ENCODE results near the gene HMGCLL1.

HMGCLL1 gene

DNA sequence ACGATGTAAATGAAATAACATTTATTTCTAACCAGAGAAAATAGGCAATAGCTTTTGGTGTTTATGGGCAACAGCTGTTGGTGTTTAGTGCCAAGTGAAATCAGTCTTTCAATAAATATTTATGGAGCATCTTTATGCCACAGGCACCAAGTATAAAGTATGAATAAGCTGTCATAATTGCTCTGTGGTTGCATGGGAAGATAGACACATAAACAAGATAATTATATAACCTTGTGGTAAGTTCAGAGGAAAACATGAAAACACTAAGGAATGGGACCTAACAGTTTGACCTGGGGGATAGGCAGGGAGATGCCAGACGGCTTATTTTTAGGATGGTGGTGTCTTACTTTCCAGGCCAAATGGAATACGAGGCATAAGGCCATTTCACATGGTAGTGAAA, 140.8 kb downstream of the HMGCLL1 start:
- DNase-seq: no peak

DNA sequence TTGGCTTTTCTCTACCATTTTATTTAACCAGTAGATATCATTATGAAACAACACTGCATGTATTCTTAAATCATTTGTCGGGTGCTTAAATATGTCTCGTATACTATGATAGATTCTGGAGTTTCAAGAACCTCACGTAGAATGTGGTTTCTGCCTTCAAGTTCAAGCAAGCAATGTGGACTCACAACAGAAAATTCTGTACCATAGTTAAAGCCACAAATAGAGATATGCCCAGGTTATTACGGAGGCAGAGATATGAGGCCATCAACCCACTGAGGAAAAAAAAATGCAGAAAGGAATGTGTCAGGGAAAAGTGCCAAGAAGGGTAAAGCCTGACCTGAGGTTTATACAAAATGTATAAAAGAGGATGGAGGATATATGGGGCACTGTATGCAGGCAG, 141.9 kb downstream of the HMGCLL1 start:
- DNase-seq: no peak

DNA sequence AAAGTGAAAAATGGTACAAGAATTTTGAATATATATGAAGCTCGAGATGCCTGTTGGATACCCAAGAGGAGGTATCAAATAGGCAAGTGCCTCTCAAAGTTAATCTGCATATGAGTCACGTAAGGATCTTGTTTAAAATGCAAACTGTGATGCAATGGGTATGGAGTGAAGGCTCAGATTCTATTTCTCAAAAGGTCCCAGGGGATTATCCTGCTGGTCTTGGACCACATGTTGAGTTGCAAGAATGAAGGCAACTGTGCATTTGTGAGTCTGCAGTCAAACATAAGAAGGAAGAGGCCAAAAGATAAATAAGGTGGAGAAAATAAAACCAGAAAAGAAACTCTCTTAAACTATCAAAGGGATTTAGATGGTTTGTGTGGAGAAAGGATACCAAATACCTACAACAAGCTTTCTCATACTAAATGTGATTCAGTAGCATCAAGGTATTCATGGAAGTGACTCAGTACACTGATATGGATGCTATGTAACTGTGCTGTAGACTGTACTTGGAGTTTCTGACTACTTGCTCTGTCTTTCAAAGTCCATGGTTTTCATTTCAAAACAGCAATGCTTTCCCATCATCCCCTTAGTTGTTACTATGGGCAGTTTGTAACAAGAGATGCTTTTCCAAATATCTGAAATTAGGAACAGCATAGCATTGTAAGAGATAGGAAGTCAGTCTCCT, 145.4 kb downstream of the HMGCLL1 start:
- DNase-seq: no peak

DNA sequence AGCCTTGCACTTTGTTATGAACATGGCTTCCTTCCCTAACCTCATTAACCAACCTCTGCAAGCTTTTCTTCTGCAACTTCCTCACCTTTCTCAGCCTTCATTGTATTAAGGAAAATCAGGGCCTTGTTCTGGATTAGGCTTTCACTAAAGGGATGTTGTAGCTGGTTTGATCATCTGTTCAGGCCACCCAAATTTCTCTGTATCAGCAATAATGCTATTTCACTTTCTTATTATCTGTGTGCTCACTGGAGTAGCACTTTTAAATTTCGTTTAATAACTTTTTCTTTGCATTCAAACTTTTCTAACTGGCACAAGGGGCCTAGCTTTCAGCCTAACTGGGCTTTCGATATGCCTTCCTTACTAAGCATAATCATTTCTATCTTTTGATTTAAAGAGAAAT, 155.1 kb downstream of the HMGCLL1 start:
- no peak for DNase-seq

DNA sequence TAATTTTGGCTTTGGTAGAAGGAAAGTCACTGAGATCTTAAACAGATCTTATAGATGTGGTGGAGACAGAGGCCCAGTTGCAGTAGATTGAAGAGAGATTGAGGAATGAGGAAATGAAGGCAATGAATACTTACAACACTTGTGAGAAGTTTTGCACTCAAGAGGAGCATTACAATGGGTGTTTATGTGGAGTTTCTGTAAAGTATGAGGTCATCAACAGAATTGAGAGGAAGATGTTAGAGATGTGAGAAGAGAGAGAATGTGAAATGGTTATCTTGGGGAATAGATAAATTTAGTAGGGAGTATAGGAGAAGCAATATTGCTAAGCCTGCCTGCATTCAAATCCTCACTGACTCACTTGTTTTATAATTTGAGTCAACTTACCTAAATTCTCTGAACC, 168.3 kb downstream of the HMGCLL1 start:
- no peak for DNase-seq

DNA sequence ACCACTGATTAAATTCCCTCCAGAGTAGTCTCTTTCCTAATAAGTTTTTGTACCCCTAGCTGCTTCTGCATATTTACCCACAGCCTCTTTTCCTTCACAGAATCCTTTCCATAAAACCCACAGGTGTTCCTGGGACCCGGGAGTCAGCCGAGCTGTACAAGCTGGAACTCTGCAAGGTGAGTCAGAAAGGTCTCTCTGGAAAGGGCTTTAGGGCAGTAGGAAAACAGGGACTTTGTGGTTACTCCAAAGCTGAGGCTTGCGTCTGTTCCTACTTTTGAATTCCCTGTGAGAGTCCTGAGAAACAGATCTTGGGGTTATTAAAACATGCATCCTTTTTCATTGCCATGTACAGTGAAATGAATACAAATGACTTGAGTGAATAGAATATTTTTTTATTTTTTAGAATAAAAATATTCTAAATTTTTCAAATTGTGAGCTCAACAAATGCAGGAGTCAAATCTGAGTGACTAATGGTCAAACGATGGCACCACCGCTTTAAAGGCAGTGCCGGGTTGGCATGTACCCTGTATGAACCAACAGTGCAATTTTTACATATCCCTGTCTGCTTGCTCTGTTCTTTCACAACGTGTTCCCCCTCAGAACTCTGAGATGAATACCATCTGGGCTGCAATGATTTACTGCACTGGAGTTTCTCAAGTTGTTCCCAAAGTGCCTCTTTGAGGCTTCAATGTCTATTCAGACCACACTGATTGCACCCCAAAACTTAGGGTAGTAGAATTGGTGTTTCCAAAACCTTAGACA, 173.3 kb downstream of the HMGCLL1 start:
- DNase-seq: no peak

DNA sequence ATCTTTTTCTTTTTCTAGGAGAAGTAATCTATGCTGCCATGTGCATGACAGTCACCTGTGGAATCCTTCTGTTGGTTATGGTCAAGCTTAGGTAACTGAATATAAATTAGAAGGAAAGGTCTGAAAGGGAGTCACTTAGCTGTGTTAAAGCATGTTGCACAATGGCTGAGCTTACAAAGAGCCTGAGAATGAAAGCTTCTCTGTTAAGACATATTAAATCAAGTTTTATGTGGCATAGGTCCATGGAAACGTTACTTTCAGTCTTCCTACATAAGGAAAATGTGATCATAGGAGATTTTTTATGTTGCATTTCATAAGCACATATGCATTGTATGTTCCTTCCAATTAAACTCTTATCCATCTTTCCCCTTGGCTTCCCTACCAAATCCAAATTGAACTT, 179.6 kb downstream of the HMGCLL1 start:
- DNase-seq: no peak

DNA sequence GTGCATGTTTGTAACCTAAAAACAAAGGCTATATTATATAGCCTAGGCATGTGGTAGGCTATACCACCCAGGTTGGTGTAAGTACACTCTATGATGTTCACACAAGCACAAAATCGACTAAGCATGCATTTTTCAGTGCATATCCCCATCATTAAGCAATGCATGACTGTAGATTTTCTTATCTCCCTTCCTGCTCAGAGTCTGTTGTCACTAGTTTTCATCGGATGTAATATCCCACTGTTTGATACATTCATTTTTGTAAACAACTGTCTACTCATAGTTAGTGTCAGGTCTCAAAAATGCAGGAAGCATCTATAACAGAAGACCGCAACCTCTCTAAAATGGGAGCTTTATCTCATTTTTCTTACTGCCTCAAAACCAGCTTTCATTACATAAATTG, 181.0 kb downstream of the HMGCLL1 start:
- no peak for DNase-seq

DNA sequence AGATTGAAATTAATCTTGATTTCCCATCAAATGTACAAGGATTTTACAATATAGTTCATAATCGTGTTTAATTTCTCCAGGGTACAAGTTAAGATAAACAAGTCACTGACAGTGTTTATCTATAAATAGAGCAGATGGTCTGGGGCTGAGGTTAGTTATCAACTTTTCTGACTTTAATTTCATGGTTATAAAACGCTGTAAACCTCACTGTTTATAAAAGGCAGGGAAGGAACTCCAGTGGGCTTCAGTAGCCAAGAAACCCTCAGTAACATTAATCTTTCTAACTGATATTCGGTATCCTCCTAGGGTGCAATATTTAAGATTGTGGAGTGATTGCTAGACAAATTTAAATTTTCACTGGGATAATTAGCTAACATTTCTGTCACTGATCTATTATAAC, 183.1 kb downstream of the HMGCLL1 start:
- DNase-seq: no peak

DNA sequence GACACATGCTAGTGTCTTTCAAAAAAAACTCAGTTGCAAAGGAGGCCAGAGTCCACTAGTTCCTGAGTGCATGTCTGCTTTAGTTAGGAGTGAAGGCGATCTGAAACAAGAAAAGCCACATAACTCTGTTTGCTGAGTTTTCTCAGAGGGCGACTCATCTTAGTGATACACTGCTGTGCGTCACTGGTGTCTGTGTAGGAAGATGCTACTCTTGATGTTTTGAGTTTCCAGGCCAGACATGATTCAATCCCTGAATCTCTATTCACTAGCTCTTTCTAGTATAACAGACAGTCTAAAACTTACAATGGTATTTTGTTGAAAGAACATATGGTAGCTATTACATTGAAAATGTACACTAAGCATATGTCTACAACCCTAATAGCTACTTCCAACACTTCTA, 190.8 kb downstream of the HMGCLL1 start:
- DNase-seq: no peak
